GM19099 (cell line): ENCODE data around the gene MSMB.

Experiments used
- POLR2A ChIP-seq: IDR thresholded peaks from 3 replicates; pipeline ENCODE4 v1.6.1; 2011; ENCODE audit warnings: low read depth; ENCODE audit not compliant: insufficient read length; ENCODE audit errors: extremely low read depth

Gene MSMB

GRCh38 chr10:46048152-46048551, 2.1 kb upstream of the MSMB start:
- no peak for TF ChIP-seq POLR2A

GRCh38 chr10:46042527-46042926, 3.5 kb downstream of the MSMB start:
- no peak for TF ChIP-seq POLR2A

- no peak for TF ChIP-seq POLR2A
Observed at GRCh38 chr10:46040004-46040403, 6.1 kb downstream of the MSMB start.

GRCh38 chr10:46037107-46037825, 8.8 kb downstream of the MSMB start:
- no peak for TF ChIP-seq POLR2A

GRCh38 chr10:46035923-46036849, 9.9 kb downstream of the MSMB start:
- no peak for TF ChIP-seq POLR2A

- TF ChIP-seq POLR2A: no peak
Observed at GRCh38 chr10:46033602-46034011, 12.5 kb downstream of the MSMB start.

- no peak for TF ChIP-seq POLR2A
Observed at GRCh38 chr10:46031648-46032532, 14.2 kb downstream of the MSMB start.

- TF ChIP-seq POLR2A: peak; percentile 94
Observed at GRCh38 chr10:46030091-46030937, 15.8 kb downstream of the MSMB start, which contains the start of gene NCOA4. TSS of gene NCOA4 (minus strand) at chr10:46030623. CDS start at chr10:46016680, 13,943 bp downstream.

- no peak for TF ChIP-seq POLR2A
Observed at GRCh38 chr10:46029461-46030030, 16.5 kb downstream of the MSMB start.

GRCh38 chr10:46028584-46029460, 17.2 kb downstream of the MSMB start:
- no peak for TF ChIP-seq POLR2A

- TF ChIP-seq POLR2A: no peak
Observed at GRCh38 chr10:46026106-46026505, 20.0 kb downstream of the MSMB start.

GRCh38 chr10:46025406-46025805, 20.7 kb downstream of the MSMB start:
- no peak for TF ChIP-seq POLR2A

GRCh38 chr10:46024948-46025347, 21.1 kb downstream of the MSMB start:
- TF ChIP-seq POLR2A: no peak
